HG03045 (cell line): ENCODE results near the gene LRP1B.

Source experiments
- ATAC-seq: cut with Tn5 transposase; IDR thresholded peaks from one replicate; pipeline ENCODE4 v1.9.1; 2021; ENCODE audit warnings: mild to moderate bottlenecking, moderate library complexity; ENCODE audit not compliant: unreplicated experiment

The LRP1B gene

GRCh38 chr2:141605163-141605562, 525.7 kb downstream of the LRP1B start:
- no peak for ATAC-seq

- ATAC-seq, result no peak
Observed at GRCh38 chr2:141601511-141602152, 529.2 kb downstream of the LRP1B start.

- no peak for ATAC-seq
Observed at GRCh38 chr2:141599721-141600120, 531.1 kb downstream of the LRP1B start.

- no peak for ATAC-seq
Observed at GRCh38 chr2:141598982-141599381, 531.8 kb downstream of the LRP1B start.

GRCh38 chr2:141595316-141595920, 535.4 kb downstream of the LRP1B start:
- ATAC-seq, result no peak

- ATAC-seq, result no peak
Observed at GRCh38 chr2:141591787-141592186, 539.0 kb downstream of the LRP1B start.

GRCh38 chr2:141590620-141591019, 540.2 kb downstream of the LRP1B start:
- no peak for ATAC-seq

- no peak for ATAC-seq
Observed at GRCh38 chr2:141589314-141589713, 541.5 kb downstream of the LRP1B start.

GRCh38 chr2:141586985-141587384, 543.8 kb downstream of the LRP1B start:
- ATAC-seq, result no peak

- no peak for ATAC-seq
Observed at GRCh38 chr2:141582213-141582612, 548.6 kb downstream of the LRP1B start.

GRCh38 chr2:141579071-141579470, 551.7 kb downstream of the LRP1B start:
- ATAC-seq, result no peak

- no peak for ATAC-seq
Observed at GRCh38 chr2:141570474-141571131, 560.2 kb downstream of the LRP1B start.

- ATAC-seq, result no peak
Observed at GRCh38 chr2:141569941-141570340, 560.9 kb downstream of the LRP1B start.

- no peak for ATAC-seq
Observed at GRCh38 chr2:141565597-141565996, 565.2 kb downstream of the LRP1B start.

- ATAC-seq, result no peak
Observed at GRCh38 chr2:141560723-141561122, 570.1 kb downstream of the LRP1B start.

GRCh38 chr2:141557329-141558095, 573.3 kb downstream of the LRP1B start:
- no peak for ATAC-seq

- ATAC-seq, result no peak
Observed at GRCh38 chr2:141555876-141556470, 574.8 kb downstream of the LRP1B start.

- ATAC-seq, result peak; percentile 81
Observed at GRCh38 chr2:141554810-141555209, 576.0 kb downstream of the LRP1B start.

- peak; percentile 78 for ATAC-seq
Observed at GRCh38 chr2:141534666-141535362, 596.0 kb downstream of the LRP1B start.

- ATAC-seq, result no peak
Observed at GRCh38 chr2:141529659-141530058, 601.2 kb downstream of the LRP1B start.

GRCh38 chr2:141528990-141529389, 601.8 kb downstream of the LRP1B start:
- peak; percentile 56 for ATAC-seq
